ENCODE data around the gene SHROOM4. TPM values are rescaled to one million over a fixed set of nuclear protein-coding genes. Genes with fewer than 3 reads are reported as not detected.
A peak's percentile ranks its signal among the peaks of the same experiment; 100 is the strongest.

The SHROOM4 gene
- total and polyA plus RNA-seq, 2 experiments from 2014 or later: 1.9 to 8.5 TPM

DNA sequence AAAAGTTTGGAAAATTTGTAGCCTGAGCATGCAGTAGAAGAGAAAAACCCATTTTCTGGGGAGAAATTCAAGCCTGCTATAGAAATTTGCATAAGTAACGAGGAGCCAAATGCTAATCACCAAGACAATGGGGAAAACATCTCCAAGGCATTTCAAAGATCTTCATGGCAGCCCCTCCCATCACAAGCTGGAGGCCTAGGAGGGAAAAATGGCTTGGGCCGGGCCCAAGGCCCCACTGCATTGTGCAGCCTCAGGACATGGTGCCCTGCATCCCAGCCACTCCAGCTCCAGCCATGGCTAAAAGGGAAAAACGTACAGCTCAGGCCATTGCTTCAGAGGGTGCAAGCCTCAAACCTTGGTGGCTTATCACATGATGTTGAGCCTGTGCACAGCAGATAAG, 87.7 kb downstream of the SHROOM4 start (continued):
- TF ChIP-seq, protein P1, sequence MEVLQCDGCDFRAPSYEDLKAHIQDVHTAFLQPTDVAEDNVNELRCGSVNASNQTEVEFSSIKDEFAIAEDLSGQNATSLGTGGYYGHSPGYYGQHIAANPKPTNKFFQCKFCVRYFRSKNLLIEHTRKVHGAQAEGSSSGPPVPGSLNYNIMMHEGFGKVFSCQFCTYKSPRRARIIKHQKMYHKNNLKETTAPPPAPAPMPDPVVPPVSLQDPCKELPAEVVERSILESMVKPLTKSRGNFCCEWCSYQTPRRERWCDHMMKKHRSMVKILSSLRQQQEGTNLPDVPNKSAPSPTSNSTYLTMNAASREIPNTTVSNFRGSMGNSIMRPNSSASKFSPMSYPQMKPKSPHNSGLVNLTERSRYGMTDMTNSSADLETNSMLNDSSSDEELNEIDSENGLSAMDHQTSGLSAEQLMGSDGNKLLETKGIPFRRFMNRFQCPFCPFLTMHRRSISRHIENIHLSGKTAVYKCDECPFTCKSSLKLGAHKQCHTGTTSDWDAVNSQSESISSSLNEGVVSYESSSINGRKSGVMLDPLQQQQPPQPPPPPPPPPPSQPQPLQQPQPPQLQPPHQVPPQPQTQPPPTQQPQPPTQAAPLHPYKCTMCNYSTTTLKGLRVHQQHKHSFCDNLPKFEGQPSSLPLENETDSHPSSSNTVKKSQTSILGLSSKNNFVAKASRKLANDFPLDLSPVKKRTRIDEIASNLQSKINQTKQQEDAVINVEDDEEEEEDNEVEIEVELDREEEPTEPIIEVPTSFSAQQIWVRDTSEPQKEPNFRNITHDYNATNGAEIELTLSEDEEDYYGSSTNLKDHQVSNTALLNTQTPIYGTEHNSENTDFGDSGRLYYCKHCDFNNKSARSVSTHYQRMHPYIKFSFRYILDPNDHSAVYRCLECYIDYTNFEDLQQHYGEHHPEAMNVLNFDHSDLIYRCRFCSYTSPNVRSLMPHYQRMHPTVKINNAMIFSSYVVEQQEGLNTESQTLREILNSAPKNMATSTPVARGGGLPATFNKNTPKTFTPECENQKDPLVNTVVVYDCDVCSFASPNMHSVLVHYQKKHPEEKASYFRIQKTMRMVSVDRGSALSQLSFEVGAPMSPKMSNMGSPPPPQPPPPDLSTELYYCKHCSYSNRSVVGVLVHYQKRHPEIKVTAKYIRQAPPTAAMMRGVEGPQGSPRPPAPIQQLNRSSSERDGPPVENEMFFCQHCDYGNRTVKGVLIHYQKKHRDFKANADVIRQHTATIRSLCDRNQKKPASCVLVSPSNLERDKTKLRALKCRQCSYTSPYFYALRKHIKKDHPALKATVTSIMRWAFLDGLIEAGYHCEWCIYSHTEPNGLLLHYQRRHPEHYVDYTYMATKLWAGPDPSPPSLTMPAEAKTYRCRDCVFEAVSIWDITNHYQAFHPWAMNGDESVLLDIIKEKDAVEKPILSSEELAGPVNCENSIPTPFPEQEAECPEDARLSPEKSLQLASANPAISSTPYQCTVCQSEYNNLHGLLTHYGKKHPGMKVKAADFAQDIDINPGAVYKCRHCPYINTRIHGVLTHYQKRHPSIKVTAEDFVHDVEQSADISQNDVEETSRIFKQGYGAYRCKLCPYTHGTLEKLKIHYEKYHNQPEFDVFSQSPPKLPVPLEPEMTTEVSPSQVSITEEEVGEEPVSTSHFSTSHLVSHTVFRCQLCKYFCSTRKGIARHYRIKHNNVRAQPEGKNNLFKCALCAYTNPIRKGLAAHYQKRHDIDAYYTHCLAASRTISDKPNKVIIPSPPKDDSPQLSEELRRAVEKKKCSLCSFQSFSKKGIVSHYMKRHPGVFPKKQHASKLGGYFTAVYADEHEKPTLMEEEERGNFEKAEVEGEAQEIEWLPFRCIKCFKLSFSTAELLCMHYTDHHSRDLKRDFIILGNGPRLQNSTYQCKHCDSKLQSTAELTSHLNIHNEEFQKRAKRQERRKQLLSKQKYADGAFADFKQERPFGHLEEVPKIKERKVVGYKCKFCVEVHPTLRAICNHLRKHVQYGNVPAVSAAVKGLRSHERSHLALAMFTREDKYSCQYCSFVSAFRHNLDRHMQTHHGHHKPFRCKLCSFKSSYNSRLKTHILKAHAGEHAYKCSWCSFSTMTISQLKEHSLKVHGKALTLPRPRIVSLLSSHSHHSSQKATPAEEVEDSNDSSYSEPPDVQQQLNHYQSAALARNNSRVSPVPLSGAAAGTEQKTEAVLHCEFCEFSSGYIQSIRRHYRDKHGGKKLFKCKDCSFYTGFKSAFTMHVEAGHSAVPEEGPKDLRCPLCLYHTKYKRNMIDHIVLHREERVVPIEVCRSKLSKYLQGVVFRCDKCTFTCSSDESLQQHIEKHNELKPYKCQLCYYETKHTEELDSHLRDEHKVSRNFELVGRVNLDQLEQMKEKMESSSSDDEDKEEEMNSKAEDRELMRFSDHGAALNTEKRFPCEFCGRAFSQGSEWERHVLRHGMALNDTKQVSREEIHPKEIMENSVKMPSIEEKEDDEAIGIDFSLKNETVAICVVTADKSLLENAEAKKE (CRISPR knock-in tag; IDR thresholded peaks at IDR 0.05): no peak

DNA sequence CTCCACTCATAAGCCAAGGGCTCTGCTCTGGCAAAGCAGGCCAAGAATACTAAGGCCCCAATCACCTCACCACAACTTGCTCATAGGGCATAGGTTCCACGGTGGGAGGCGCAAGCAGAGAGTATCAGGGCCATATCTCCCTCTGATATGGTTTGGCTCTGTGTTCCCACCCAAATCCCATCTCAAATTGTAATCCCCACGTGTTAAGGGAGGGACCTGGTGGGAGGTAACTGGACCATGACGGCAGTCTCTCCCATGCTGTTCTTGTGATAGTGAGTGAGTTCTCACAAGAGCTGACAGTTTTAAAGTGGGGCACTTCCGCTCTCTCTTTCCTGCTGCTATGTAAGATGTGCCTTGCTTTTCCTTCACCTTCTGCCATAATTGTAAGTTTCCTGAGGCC, 88.7 kb downstream of the SHROOM4 start:
- Histone ChIP-seq H3K4me2 (0 out of 2 replicates have a peak overlapping the region, but pooled peaks have one; percentile 64), H3K4me1 (ENCODE audit: insufficient read depth) (peaks cover 15% of the 10 kb centered on the region), H4K20me1 (replicated peaks; ENCODE audit: insufficient read depth) (no peaks in the 10 kb centered on the region), H3K79me2 (replicated peaks; ENCODE audit: insufficient read depth) (no peaks in the 10 kb centered on the region), H3K27ac (ENCODE audit: low read depth) (peak overlapping the region; percentile 79), H3K9me2 (ENCODE audit: insufficient read depth) (no peaks in the 10 kb centered on the region), H3F3A (replicated peaks; ENCODE audit: low read depth) (no peaks in the 10 kb centered on the region; the same call in 1 of the 2 replicates), H3K27me3 (ENCODE audit: insufficient read depth) (no peaks in the 10 kb centered on the region), H2AFZ (no peak overlapping the region), H3K36me3 (ENCODE audit: insufficient read depth) (no peaks in the 10 kb centered on the region), H3K4me3 (no peak overlapping the region)
- H3K4me3 Mint-ChIP-seq: no peak overlapping the region
- H3K27me3 Mint-ChIP-seq (ENCODE audit: insufficient read depth, low read depth, poor library complexity): no peaks in the 10 kb centered on the region
- H3K4me1 Mint-ChIP-seq: peaks cover 49% of the 10 kb centered on the region
- ATAC-seq: no peak
- peaks cover 16% of the 10 kb centered on the region; the same call in 2 of the 3 replicates for H3K9me3 Mint-ChIP-seq
- DNase-seq (ENCODE audit: low spot score): no peak
- no peak overlapping the region for H3K27ac Mint-ChIP-seq
- H3K36me3 Mint-ChIP-seq (ENCODE audit: low read depth): peaks cover 14% of the 10 kb centered on the region; the same call in 2 of the 3 replicates
- TF ChIP-seq, protein P1 (CRISPR knock-in tag; IDR thresholded peaks at IDR 0.05): no peak
- TF ChIP-seq ZNF114 (CRISPR knock-in tag; IDR thresholded peaks at IDR 0.05) (no peak), JUNB (IDR thresholded peaks at IDR 0.05; ENCODE audit: unreplicated experiment) (no peak), NANOG (IDR thresholded peaks at IDR 0.05; ENCODE audit: borderline replicate concordance) (no peak)
- TF ChIP-seq, protein P2, sequence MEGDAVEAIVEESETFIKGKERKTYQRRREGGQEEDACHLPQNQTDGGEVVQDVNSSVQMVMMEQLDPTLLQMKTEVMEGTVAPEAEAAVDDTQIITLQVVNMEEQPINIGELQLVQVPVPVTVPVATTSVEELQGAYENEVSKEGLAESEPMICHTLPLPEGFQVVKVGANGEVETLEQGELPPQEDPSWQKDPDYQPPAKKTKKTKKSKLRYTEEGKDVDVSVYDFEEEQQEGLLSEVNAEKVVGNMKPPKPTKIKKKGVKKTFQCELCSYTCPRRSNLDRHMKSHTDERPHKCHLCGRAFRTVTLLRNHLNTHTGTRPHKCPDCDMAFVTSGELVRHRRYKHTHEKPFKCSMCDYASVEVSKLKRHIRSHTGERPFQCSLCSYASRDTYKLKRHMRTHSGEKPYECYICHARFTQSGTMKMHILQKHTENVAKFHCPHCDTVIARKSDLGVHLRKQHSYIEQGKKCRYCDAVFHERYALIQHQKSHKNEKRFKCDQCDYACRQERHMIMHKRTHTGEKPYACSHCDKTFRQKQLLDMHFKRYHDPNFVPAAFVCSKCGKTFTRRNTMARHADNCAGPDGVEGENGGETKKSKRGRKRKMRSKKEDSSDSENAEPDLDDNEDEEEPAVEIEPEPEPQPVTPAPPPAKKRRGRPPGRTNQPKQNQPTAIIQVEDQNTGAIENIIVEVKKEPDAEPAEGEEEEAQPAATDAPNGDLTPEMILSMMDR (conservative IDR thresholded peaks at IDR 0.05; ENCODE audit: low read depth in 2 of 2): no peak
- TF ChIP-seq, protein P3, sequence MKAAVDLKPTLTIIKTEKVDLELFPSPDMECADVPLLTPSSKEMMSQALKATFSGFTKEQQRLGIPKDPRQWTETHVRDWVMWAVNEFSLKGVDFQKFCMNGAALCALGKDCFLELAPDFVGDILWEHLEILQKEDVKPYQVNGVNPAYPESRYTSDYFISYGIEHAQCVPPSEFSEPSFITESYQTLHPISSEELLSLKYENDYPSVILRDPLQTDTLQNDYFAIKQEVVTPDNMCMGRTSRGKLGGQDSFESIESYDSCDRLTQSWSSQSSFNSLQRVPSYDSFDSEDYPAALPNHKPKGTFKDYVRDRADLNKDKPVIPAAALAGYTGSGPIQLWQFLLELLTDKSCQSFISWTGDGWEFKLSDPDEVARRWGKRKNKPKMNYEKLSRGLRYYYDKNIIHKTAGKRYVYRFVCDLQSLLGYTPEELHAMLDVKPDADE (IDR thresholded peaks at IDR 0.05): no peak
